ENCODE data around the gene SLFN12L.

The SLFN12L gene

DNA sequence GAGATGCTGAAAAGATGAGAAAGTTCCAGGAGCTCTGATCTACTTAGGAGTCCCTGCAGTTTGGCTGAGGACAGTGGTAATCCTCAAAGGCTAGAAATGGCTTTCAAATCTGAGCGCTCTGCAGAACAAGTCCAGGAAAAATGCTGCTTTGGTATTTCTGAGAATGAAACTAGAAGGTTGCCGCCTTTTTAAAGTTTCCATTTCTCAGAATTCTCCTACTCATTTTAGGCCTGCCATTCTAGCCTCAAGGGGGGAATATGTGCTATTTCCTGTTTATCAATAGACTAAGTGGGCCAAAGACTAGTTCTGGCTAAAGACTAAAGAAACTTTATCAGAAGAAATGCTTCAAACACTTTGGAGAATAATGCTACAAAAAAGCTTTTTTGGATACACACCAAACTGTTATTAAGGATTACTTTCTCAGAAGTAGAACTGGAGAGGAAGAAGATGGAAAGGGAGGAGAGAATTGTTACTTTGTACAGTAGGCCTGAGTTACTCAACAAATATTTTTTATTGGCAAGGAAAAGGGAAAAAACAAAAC lies at the start of gene SLFN12L:
Gene SLFN12L, minus strand, starts transcription at position 78 of the 541 bp plus-strand sequence. CDS start 15,314 bp downstream, outside the sequence.
- H3K4me3 ChIP-seq (ENCODE audit: low read depth, low read length) = no peak within 1 kb of the TSS
- TF ChIP-seq, protein P1, sequence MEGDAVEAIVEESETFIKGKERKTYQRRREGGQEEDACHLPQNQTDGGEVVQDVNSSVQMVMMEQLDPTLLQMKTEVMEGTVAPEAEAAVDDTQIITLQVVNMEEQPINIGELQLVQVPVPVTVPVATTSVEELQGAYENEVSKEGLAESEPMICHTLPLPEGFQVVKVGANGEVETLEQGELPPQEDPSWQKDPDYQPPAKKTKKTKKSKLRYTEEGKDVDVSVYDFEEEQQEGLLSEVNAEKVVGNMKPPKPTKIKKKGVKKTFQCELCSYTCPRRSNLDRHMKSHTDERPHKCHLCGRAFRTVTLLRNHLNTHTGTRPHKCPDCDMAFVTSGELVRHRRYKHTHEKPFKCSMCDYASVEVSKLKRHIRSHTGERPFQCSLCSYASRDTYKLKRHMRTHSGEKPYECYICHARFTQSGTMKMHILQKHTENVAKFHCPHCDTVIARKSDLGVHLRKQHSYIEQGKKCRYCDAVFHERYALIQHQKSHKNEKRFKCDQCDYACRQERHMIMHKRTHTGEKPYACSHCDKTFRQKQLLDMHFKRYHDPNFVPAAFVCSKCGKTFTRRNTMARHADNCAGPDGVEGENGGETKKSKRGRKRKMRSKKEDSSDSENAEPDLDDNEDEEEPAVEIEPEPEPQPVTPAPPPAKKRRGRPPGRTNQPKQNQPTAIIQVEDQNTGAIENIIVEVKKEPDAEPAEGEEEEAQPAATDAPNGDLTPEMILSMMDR (IDR thresholded peaks at IDR 0.05; ENCODE audit: low read depth, low read length) = no peak

DNA sequence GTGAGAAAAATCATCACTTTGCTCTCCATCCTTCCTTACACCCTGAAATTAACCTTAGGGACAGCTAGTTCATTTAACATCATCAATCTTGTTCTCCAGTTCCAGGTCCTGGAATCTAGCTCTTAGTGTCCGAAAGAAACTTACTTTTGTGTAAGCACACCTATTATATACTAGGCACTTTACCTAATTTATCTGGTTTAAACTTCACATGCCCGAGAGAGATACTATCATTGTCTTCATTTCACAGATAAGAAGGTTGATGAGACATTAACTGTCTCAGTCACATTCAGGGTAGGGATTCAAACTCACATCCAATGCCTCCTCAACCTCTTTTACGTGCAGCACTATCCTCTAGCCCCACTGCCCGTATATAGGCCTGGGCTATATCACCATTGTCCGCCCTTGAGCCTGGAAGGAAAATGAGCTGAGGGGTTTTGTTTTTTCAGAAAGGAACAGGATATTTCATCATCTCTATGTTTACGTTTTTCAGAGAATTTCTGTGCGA lies 49.1 kb upstream of the SLFN12L start:
- TF ChIP-seq, protein P1 (IDR thresholded peaks at IDR 0.05; ENCODE audit: low read depth, low read length) = no peak
- peak overlapping the region; percentile 76 for H3K4me3 ChIP-seq (ENCODE audit: low read depth, low read length)

DNA sequence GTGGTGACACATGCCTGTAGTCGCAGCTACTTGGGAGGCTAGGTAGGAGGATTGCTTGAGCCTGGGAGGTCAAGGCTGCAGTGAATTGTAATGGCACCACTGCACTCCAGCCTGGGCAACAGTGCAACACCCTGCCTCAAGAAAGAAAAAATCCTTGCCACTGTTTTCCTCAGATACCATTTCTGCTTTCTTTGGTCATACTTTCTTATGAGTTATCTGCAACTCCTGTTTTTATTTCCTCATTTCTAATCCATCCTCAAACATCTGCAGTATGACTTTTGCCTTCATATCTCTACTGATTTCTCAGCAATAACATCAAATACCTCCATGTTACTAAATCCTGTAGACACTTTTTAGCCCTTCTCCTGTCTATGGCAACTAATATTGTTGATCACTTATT lies 46.6 kb upstream of the SLFN12L start:
- H3K4me3 ChIP-seq (ENCODE audit: low read depth, low read length) = no peak overlapping the region
- TF ChIP-seq, protein P1 (IDR thresholded peaks at IDR 0.05; ENCODE audit: low read depth, low read length) = no peak

DNA sequence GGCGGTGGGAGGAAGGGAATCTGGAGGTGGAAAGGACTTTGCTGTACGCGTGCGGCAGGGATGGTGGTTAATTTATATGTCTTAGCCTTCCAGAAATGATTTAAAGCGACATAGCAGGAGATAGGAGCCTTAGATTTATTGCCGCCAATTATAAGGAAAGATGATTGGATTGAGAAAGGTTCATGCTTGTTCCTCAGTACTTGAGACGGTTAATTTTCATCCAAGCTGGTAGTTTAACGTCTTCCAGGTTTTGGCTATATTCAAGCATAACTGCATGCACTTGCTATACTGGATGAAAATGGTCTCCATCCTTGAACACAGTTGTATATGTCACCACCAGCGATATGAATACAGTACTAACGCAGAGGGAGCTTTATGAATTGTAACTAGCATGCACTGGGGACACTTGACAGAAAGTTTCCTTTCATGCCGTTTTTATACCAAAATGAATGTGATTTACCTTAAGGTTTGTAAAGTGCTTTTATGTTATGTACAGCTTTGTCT lies 41.5 kb upstream of the SLFN12L start:
- TF ChIP-seq, protein P1 (IDR thresholded peaks at IDR 0.05; ENCODE audit: low read depth, low read length) = no peak
- H3K4me3 ChIP-seq (ENCODE audit: low read depth, low read length) = peak overlapping the region; percentile 89

DNA sequence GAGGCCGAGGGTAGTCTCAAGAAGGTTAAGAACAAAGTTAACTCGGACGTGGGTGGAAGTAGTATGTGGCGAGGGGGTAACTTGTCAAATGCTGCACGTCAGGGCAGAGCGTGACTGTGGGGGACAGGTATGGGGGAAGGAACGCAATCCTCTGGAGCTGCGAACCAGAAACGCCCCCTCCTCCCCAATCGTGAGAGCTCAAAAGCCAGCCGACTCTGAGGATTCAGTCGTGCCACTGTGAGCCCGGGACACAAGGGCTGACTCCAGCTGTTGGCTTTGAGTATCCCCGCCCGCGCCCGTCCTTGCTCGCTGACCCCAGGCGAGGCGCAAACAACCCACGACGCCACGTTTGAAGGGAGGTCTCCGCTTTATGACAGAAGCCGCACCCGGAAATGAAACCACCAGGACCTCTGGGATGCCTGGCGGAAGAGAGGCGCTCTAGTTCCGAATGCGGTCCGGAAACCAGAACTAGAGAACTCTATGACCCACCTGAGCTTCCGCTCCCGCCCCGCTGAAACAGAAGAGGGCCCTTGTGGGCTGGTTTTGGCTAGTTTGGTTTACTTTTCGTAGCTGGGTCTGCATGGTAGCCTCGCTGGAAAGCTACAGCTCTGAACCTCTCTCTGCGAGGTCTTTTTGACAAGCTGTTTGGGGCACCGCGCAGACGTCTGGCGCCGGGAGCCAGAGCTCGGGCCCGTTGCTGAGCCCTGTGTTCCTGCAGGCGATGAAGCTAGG lies 40.9 kb upstream of the SLFN12L start, which contains the start of gene PEX12:
Gene PEX12, minus strand, starts transcription at position 375 of the 732 bp plus-strand sequence. CDS start 550 bp downstream, outside the sequence.
- peak within 1 kb of the TSS; percentile 89 for H3K4me3 ChIP-seq (ENCODE audit: low read depth, low read length)
- TF ChIP-seq, protein P1 (IDR thresholded peaks at IDR 0.05; ENCODE audit: low read depth, low read length) = no peak

DNA sequence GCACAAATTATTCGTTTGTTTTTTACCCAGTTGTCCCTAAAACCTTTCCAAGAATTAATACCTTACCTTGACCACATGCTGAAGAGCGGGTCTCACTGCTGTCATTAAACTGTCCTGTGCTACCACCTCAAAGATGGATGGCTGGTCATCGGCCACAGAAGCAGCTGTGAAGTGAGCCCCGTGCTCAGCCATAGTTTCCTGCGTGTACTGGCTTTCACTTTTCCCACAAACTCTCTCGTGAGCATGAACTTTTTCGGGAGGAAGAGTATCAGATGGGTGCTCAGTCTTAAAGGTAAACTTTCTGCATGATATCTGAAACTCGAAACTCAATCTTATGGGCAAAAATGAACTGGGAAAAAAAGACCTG lies 40.3 kb upstream of the SLFN12L start:
- H3K4me3 ChIP-seq (ENCODE audit: low read depth, low read length) = peak overlapping the region; percentile 89
- TF ChIP-seq, protein P1 (IDR thresholded peaks at IDR 0.05; ENCODE audit: low read depth, low read length) = no peak

DNA sequence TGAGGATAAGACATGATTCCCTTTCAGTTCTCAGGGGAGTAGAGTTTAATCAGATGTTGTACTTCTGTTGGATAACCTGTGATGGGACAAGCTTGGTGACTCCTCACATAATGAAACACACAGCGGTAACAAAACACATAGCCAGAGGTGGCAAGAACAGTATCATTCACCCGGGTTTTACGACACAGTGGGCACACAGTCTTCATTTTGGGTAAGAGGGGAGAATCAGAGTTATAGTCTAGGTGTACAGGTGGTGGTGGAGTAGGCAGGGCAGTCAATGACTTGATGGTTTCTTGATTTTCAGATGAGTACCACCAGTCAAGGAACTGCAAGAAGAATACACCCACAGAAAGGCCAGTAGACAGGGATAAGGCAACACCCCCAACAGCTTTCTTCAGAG lies 38.3 kb upstream of the SLFN12L start:
- no peak overlapping the region for H3K4me3 ChIP-seq (ENCODE audit: low read depth, low read length)
- TF ChIP-seq, protein P1 (IDR thresholded peaks at IDR 0.05; ENCODE audit: low read depth, low read length) = no peak
